Measurements from ENCODE around the gene GPR153.

Gene GPR153

GRCh38 chr1:6247651-6248050 lies 13.2 kb downstream of the GPR153 start:
- H3K4me3 ChIP-seq (ENCODE audit: low read depth, low read length, poor library complexity, severe bottlenecking) = no peak overlapping the region
- no peaks in the 10 kb centered on the region for H3K9me3 ChIP-seq (ENCODE audit: low read length)
- no peaks in the 10 kb centered on the region for H4K20me1 ChIP-seq (ENCODE audit: insufficient read depth, low read length)
- H3K79me2 ChIP-seq (ENCODE audit: insufficient read depth, low read length) = no peaks in the 10 kb centered on the region
- no peak overlapping the region for H3K9ac ChIP-seq (ENCODE audit: low read length)
- H3K36me3 ChIP-seq (ENCODE audit: insufficient read depth, low read length) = no peaks in the 10 kb centered on the region
- no peak overlapping the region for H3K4me2 ChIP-seq (ENCODE audit: low read length)
- H3K27me3 ChIP-seq (ENCODE audit: insufficient read depth, low read length) = 0 out of 2 replicates have a peak, but pooled peaks cover 13% of the 10 kb centered on the region
- H3K4me1 ChIP-seq (ENCODE audit: insufficient read depth, low read length, severe bottlenecking) = peaks cover 10% of the 10 kb centered on the region
- TF ChIP-seq CTCF (IDR thresholded peaks at IDR 0.05; ENCODE audit: low read length) (no peak), EZH2 (IDR thresholded peaks at IDR 0.05; ENCODE audit: borderline replicate concordance, low read length) (no peak)
- H2AFZ ChIP-seq (ENCODE audit: low read length) = no peak overlapping the region
- no peak overlapping the region for H3K27ac ChIP-seq (ENCODE audit: low read depth, low read length, poor library complexity, severe bottlenecking)
- H3F3A ChIP-seq (ENCODE audit: insufficient read depth, low read length) = no peaks in the 10 kb centered on the region
- no peaks in the 10 kb centered on the region for H3K9me2 ChIP-seq (ENCODE audit: low read depth, low read length)

GRCh38 chr1:6246497-6247467 lies 14.1 kb downstream of the GPR153 start:
- TF ChIP-seq CTCF (IDR thresholded peaks at IDR 0.05; ENCODE audit: low read length) = peak; percentile 87
- no peak for TF ChIP-seq EZH2 (IDR thresholded peaks at IDR 0.05; ENCODE audit: borderline replicate concordance, low read length)
- 0 out of 2 replicates have a peak, but pooled peaks cover 13% of the 10 kb centered on the region for H3K27me3 ChIP-seq (ENCODE audit: insufficient read depth, low read length)
- H3K4me1 ChIP-seq (ENCODE audit: insufficient read depth, low read length, severe bottlenecking) = peaks cover 10% of the 10 kb centered on the region
- no peaks in the 10 kb centered on the region for H3K36me3 ChIP-seq (ENCODE audit: insufficient read depth, low read length)
- H3K9me2 ChIP-seq (ENCODE audit: low read depth, low read length) = no peaks in the 10 kb centered on the region
- H3K4me3 ChIP-seq (ENCODE audit: low read depth, low read length, poor library complexity, severe bottlenecking) = no peak overlapping the region
- H3F3A ChIP-seq (ENCODE audit: insufficient read depth, low read length) = no peaks in the 10 kb centered on the region
- H2AFZ ChIP-seq (ENCODE audit: low read length) = no peak overlapping the region
- no peak overlapping the region for H3K4me2 ChIP-seq (ENCODE audit: low read length)
- H3K79me2 ChIP-seq (ENCODE audit: insufficient read depth, low read length) = no peaks in the 10 kb centered on the region
- H3K9ac ChIP-seq (ENCODE audit: low read length) = no peak overlapping the region
- no peaks in the 10 kb centered on the region for H4K20me1 ChIP-seq (ENCODE audit: insufficient read depth, low read length)
- H3K27ac ChIP-seq (ENCODE audit: low read depth, low read length, poor library complexity, severe bottlenecking) = no peak overlapping the region
- H3K9me3 ChIP-seq (ENCODE audit: low read length) = no peaks in the 10 kb centered on the region

GRCh38 chr1:6245869-6246496 lies 14.9 kb downstream of the GPR153 start:
- Histone ChIP-seq H2AFZ (ENCODE audit: low read length) (no peak overlapping the region), H3K4me2 (ENCODE audit: low read length) (peak overlapping the region; percentile 47), H3F3A (ENCODE audit: insufficient read depth, low read length) (no peaks in the 10 kb centered on the region), H3K36me3 (ENCODE audit: insufficient read depth, low read length) (no peaks in the 10 kb centered on the region), H3K27ac (ENCODE audit: low read depth, low read length, poor library complexity, severe bottlenecking) (no peak overlapping the region), H3K4me3 (ENCODE audit: low read depth, low read length, poor library complexity, severe bottlenecking) (peak overlapping the region; percentile 43), H3K9me2 (ENCODE audit: low read depth, low read length) (no peaks in the 10 kb centered on the region), H3K27me3 (ENCODE audit: insufficient read depth, low read length) (peaks cover 18% of the 10 kb centered on the region; the same call in 1 of the 2 replicates), H4K20me1 (ENCODE audit: insufficient read depth, low read length) (no peaks in the 10 kb centered on the region), H3K4me1 (ENCODE audit: insufficient read depth, low read length, severe bottlenecking) (peaks cover 10% of the 10 kb centered on the region), H3K9ac (ENCODE audit: low read length) (no peak overlapping the region), H3K9me3 (ENCODE audit: low read length) (no peaks in the 10 kb centered on the region), H3K79me2 (ENCODE audit: insufficient read depth, low read length) (no peaks in the 10 kb centered on the region)
- no peak for TF ChIP-seq CTCF (IDR thresholded peaks at IDR 0.05; ENCODE audit: low read length)
- no peak for TF ChIP-seq EZH2 (IDR thresholded peaks at IDR 0.05; ENCODE audit: borderline replicate concordance, low read length)
